Motor neuron (in vitro differentiated cells): ENCODE results near the gene DLK1. TPM values are rescaled to one million over a fixed set of nuclear protein-coding genes. Genes with fewer than 3 reads are reported as not detected.

ENCODE experiments used
- ATAC-seq, 8 experiments: fragments of 200-7000 bp; cut with Tn5 transposase; replicated peaks in 6 of 8; 2 replicates each; pipeline ENCODE4 v1.8.0; 2021; ENCODE audit warnings: mild to moderate bottlenecking in 8 of 8, moderate library complexity in 8 of 8
- H3K27ac ChIP-seq, 2 donors: fragments of 250-450 bp; sonication (Bioruptor Pico); 2 replicates each; pipeline ENCODE4 v1.9.0; 2021; ENCODE audit warnings: antibody characterized with exemption in 2 of 2, mild to moderate bottlenecking in 2 of 2, moderate library complexity in 1 of 2
- H3K4me1 ChIP-seq, 2 donors: fragments of 250-450 bp; sonication (Bioruptor Pico); replicated peaks in 1 of 2; 2 replicates each; pipeline ENCODE4 v1.6.1; 2021; ENCODE audit warnings: antibody characterized with exemption in 2 of 2, mild to moderate bottlenecking in 2 of 2, moderate library complexity in 1 of 2
- H3K4me3 ChIP-seq, 5 donors: fragments of 250-450 bp; sonication (Bioruptor Pico); 2 replicates each; pipeline ENCODE4 v1.9.0; 2021; ENCODE audit warnings: antibody characterized with exemption in 5 of 5, mild to moderate bottlenecking in 5 of 5, moderate library complexity in 4 of 5
- WGBS, 10 experiments: fragments of 450-650 bp; shearing (Covaris generic); methylation state at CpG; one replicate each; pipeline ENCODE4 v1.0.0; 2022; 5-methylcytosine and 5-hydroxymethylcytosine counted together
- in situ Hi-C, 9 experiments: fragments of 400-800 bp; cut with MboI; loops; one replicate each; pipeline ENCODE4 v1.15.0; 2021; ENCODE audit warnings: low sequenced_read_pairs in 9 of 9, low pct_unique_long_range_greater_than_20kb in 2 of 9; ENCODE audit not compliant: unreplicated experiment in 9 of 9
- total RNA-seq, 8 experiments: library from RNA; unstranded; fragments of 300-600 nt; gene quantifications; 2 replicates each; pipeline versions ENCODE4 v1.2.3 to v1.2.4, GENCODE V29; 2022

Gene DLK1
- total RNA-seq, 8 experiments from 2014 or later, result 1.9 to 66.0 (median 8.5) TPM

GRCh38 chr14:100775351-100775830, 48.7 kb downstream of the DLK1 start:
- H3K4me1 ChIP-seq, result peaks cover 9 to 17% of the 10 kb centered on the region in 2 donors
- no peak for ATAC-seq
- 33 to 92% (median 80%) methylated on average over 2 to 3 of the region's 8 CpGs; no CpG with 5 or more reads in 5 of the 10 experiments for WGBS, 10 experiments

GRCh38 chr14:100775831-100776591, 49.3 kb downstream of the DLK1 start:
- Histone ChIP-seq H3K4me1 (peaks cover 9 to 13% of the 10 kb centered on the region in 2 donors), H3K4me3 (no peak overlapping the region), H3K27ac (no peak overlapping the region)
- peak in 6 of 8 experiments; percentile 39 to 57 (median 49) for ATAC-seq
- in situ Hi-C loops, result no loop called here
- 20 to 88% (median 70%) methylated on average over 1 to 6 of the region's 20 CpGs; no CpG with 5 or more reads in 4 of the 10 experiments for WGBS, 10 experiments

More at GRCh38 chr14:100775351-100775830, 48.7 kb downstream of the DLK1 start:
- Histone ChIP-seq H3K4me3 (no peak overlapping the region), H3K27ac (no peak overlapping the region)
- in situ Hi-C loops, result no loop called here

GRCh38 chr14:100776681-100777365, 50.1 kb downstream of the DLK1 start:
- Histone ChIP-seq H3K4me1 (peaks cover 9 to 13% of the 10 kb centered on the region in 2 donors), H3K4me3 (no peak overlapping the region), H3K27ac (no peak overlapping the region)
- WGBS, 10 experiments, result 64 to 80% (median 76%) methylated on average over 3 to 6 of the region's 14 CpGs; no CpG with 5 or more reads in 5 of the 10 experiments
- ATAC-seq, result peak in 1 of 8 experiments; percentile 10
- in situ Hi-C loops, result no loop called here

- peaks cover 9 to 13% of the 10 kb centered on the region in 2 donors for H3K4me1 ChIP-seq
- no peak overlapping the region for H3K27ac ChIP-seq
- 60 to 90% (median 86%) methylated on average over 2 to 10 of the region's 11 CpGs; no CpG with 5 or more reads in 1 of the 10 experiments for WGBS, 10 experiments
- no peak overlapping the region for H3K4me3 ChIP-seq
- ATAC-seq, result no peak
- in situ Hi-C loops, result no loop called here
Observed at GRCh38 chr14:100777366-100777817, 50.7 kb downstream of the DLK1 start.

- 45 to 94% (median 80%) methylated on average over 1 to 19 of the region's 22 CpGs; no CpG with 5 or more reads in 1 of the 10 experiments for WGBS, 10 experiments
- H3K4me1 ChIP-seq, result peaks cover 15% of the 10 kb centered on the region in 2 donors
- in situ Hi-C loops, result no loop called here
- no peak for ATAC-seq
- no peak overlapping the region for H3K4me3 ChIP-seq
- H3K27ac ChIP-seq, result no peak overlapping the region
Observed at GRCh38 chr14:100777818-100778525, 51.3 kb downstream of the DLK1 start.

GRCh38 chr14:100778526-100778882, 51.8 kb downstream of the DLK1 start:
- H3K4me3 ChIP-seq, result no peak overlapping the region
- H3K4me1 ChIP-seq, result peaks cover 20% of the 10 kb centered on the region in 2 donors
- in situ Hi-C loops, result no loop called here
- H3K27ac ChIP-seq, result no peak overlapping the region
- WGBS, 10 experiments, result 10 to 100% (median 83%) methylated on average over 1 to 5 of the region's 7 CpGs; no CpG with 5 or more reads in 7 of the 10 experiments
- no peak for ATAC-seq

- Histone ChIP-seq H3K4me3 (no peak overlapping the region), H3K27ac (no peak overlapping the region), H3K4me1 (peaks cover 26% of the 10 kb centered on the region in 2 donors)
- in situ Hi-C loops, result no loop called here
- WGBS, 10 experiments, result 35 to 96% (median 93%) methylated on average over 2 to 11 of the region's 24 CpGs; no CpG with 5 or more reads in 3 of the 10 experiments
- ATAC-seq, result no peak
Observed at GRCh38 chr14:100778951-100779690, 52.4 kb downstream of the DLK1 start.

GRCh38 chr14:100779691-100780080, 53.0 kb downstream of the DLK1 start:
- WGBS, 10 experiments, result 86 to 100% (median 94%) methylated on average over 1 to 8 of the region's 13 CpGs; no CpG with 5 or more reads in 5 of the 10 experiments
- in situ Hi-C loops, result no loop called here
- H3K4me1 ChIP-seq, result peaks cover 26 to 27% of the 10 kb centered on the region in 2 donors
- ATAC-seq, result no peak
- H3K27ac ChIP-seq, result no peak overlapping the region
- no peak overlapping the region for H3K4me3 ChIP-seq

GRCh38 chr14:100780246-100780645, 53.6 kb downstream of the DLK1 start:
- in situ Hi-C loops, result no loop called here
- Histone ChIP-seq H3K4me1 (peaks cover 26 to 27% of the 10 kb centered on the region in 2 donors), H3K4me3 (no peak overlapping the region), H3K27ac (no peak overlapping the region)
- no peak for ATAC-seq
- WGBS, 10 experiments, result 70 to 92% (median 87%) methylated on average over 2 to 11 of the region's 12 CpGs; no CpG with 5 or more reads in 5 of the 10 experiments

GRCh38 chr14:100780646-100781355, 54.1 kb downstream of the DLK1 start:
- WGBS, 10 experiments, result 83 to 100% (median 93%) methylated on average over 1 to 3 of the region's 12 CpGs; no CpG with 5 or more reads in 6 of the 10 experiments
- in situ Hi-C loops, result no loop called here
- no peak for ATAC-seq
- Histone ChIP-seq H3K4me3 (no peak overlapping the region), H3K27ac (no peak overlapping the region), H3K4me1 (peaks cover 24 to 31% of the 10 kb centered on the region in 2 donors)

- Histone ChIP-seq H3K27ac (no peak overlapping the region), H3K4me3 (no peak overlapping the region), H3K4me1 (peaks cover 30 to 36% of the 10 kb centered on the region in 2 donors)
- ATAC-seq, result no peak
- in situ Hi-C loops, result no loop called here
- 87 to 100% (median 91%) methylated on average over 2 to 5 of the region's 8 CpGs; no CpG with 5 or more reads in 5 of the 10 experiments for WGBS, 10 experiments
Observed at GRCh38 chr14:100781952-100782351, 55.3 kb downstream of the DLK1 start.
